ENCODE measurements around the gene ARMC12. TPM values are rescaled to one million over a fixed set of nuclear protein-coding genes. Genes with fewer than 3 reads are reported as not detected.
"Not testable (repeated sequence)": the region's sequence is repeated elsewhere in the genome, so short reads cannot be mapped to it uniquely, and the experiment has no call there.

ARMC12 gene
- 4.6 TPM for total RNA-seq

- ATAC-seq (no peak), DNase-seq (ENCODE audit: low spot score) (no peak)
These were observed at the start of gene ARMC12 for GRCh38 chr6:35736982-35737412. TSS of gene ARMC12 (plus strand) at chr6:35737032. CDS start at chr6:35737109, 77 bp downstream.

DNA sequence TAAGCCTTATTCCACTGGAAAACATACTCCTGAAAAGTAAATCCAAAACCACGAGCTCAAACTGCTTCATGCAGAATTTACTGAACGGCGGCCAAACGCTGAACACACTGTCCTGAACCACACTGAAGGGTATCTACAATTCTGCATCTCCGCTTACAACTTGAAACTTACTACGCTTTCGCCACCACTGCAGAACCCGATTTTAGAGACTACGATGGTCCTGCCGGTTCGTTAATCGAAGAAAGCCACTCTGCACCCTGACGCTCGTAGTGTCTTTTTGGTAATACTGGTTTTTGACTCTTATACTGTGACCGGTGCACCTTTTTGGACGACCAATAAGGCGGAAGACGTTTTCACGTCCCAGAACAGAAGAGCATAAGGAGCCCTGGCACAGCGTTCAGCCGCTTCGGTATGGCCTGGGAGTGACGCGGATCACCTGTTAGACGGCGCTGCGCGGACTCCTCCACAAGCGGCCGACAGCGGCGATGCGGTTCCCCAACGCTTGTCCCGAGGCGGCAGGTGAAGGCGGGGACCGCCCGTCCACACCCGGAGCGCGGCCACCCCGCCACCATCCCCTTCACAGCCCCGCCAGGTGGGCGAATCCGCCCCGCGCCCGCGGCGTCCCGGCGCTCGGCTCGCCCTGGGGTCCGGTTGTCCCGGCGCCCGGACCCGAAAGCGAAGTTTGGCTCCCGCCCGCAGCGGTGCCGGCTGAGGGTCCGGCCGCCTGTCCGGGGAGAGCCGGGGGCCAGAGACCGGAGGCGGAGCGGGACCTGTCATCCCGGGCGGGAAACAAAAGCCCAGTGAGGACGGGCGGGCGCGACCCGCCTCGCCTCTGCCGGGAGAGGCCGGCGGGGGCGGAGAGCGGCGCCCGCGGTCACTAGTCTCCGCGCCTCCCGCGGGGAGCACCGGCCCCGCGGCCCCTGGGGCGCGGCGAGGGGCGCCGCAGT lies 48.9 kb upstream of the ARMC12 start:
- ATAC-seq (peak; percentile 20), DNase-seq (ENCODE audit: low spot score) (peak; percentile 66)

DNA sequence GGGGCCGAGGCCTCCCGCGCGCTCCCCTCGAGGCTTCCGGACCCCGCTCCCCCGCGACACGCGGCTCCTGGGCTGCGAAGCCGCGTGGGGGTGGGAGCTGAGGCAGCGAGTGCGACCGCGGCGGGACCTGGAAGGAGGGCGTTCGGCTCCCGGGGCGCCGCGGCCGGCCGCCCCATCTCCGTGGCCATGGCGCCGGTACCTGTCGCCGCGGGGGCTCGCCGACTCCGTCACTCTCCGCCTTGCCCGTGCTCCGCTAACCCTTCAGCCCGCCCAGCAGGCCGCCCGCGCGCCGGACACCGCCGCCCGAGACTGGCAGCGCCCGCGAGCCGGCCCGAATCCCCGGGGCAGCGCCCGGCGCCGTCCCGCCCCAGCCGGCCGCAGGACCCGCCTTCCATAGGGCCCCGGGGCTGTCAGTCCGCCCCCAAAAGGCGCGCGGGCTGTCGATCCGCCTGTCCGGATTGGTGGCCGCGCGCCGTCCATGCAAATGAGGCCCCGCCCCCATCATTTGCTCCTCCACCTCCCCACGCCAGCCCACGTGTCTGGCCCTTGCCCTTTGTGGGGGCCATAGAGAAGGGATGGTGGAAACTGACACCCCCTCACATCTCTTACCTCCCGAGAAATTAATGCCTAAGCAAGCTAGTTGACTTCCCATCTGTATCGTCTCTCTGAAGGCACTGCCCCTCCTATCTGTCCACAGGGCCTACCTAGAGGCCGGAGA lies 48.1 kb upstream of the ARMC12 start, which contains the start of gene FKBP5:
Gene FKBP5, minus strand, starts transcription at position 311 of the 718 bp plus-strand sequence. CDS start 46,091 bp downstream, outside the sequence.
- DNase-seq (ENCODE audit: low spot score) (peak; percentile 97), ATAC-seq (peak; percentile 87)

DNA sequence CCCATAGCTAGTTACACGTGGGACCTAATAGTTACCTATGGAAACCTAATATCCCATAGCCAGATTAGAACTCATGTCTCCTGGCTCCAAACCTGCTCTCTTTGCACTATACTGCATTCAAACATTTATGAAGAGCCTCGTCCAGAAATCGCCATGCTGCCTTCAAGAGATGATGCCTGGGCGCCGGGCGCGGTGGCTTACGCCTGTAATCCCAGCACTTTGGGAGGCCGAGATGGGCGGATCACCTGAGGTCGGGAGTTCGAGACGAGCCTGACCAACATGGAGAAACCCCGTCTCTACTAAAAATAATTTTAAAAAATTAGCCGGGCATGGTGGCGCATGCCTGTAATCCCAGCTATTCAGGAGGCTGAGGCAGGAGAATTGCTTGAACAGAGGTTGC lies 46.8 kb upstream of the ARMC12 start:
- DNase-seq (ENCODE audit: low spot score); ATAC-seq: not testable (repeated sequence)

- ATAC-seq: no peak
These were observed 46.3 kb upstream of the ARMC12 start for GRCh38 chr6:35690484-35690883.

GRCh38 chr6:35691027-35691824 lies 45.6 kb upstream of the ARMC12 start:
- DNase-seq (ENCODE audit: low spot score) (peak; percentile 88), ATAC-seq (peak; percentile 59)

More at GRCh38 chr6:35690484-35690883, 46.3 kb upstream of the ARMC12 start:
- no peak for DNase-seq (ENCODE audit: low spot score)

- DNase-seq (ENCODE audit: low spot score) (no peak), ATAC-seq (no peak)
These were observed 42.4 kb upstream of the ARMC12 start for GRCh38 chr6:35694462-35694861.

DNA sequence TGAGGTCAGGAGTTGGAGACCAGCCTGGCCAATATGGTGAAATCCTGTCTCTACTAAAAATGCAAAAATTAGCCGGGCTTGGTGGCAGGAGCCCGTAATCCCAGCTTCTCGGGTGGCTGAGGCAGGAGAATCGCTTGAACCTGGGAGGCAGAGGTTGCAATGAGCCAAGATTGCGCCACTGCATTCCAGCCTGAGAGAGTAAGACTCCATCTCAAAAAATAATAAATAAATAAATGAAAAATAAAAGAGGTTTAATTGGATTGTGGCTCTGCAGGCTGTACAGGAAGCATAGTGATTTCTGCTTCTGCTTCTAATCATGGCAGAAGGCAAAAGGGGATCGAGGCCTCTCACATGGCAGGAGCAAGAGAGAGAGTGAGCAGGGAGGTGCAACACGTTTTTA lies 38.4 kb upstream of the ARMC12 start:
- not testable (repeated sequence) for DNase-seq (ENCODE audit: low spot score)
- peak; percentile 19 for ATAC-seq

GRCh38 chr6:35698858-35699257 lies 38.0 kb upstream of the ARMC12 start:
- peak; percentile 47 for ATAC-seq
- no peak for DNase-seq (ENCODE audit: low spot score)

- DNase-seq (ENCODE audit: low spot score): no peak
- ATAC-seq: no peak
These were observed 33.3 kb upstream of the ARMC12 start for GRCh38 chr6:35703554-35703953.

GRCh38 chr6:35706468-35706867 lies 30.4 kb upstream of the ARMC12 start:
- DNase-seq (ENCODE audit: low spot score) (no peak), ATAC-seq (peak; percentile 32)

DNA sequence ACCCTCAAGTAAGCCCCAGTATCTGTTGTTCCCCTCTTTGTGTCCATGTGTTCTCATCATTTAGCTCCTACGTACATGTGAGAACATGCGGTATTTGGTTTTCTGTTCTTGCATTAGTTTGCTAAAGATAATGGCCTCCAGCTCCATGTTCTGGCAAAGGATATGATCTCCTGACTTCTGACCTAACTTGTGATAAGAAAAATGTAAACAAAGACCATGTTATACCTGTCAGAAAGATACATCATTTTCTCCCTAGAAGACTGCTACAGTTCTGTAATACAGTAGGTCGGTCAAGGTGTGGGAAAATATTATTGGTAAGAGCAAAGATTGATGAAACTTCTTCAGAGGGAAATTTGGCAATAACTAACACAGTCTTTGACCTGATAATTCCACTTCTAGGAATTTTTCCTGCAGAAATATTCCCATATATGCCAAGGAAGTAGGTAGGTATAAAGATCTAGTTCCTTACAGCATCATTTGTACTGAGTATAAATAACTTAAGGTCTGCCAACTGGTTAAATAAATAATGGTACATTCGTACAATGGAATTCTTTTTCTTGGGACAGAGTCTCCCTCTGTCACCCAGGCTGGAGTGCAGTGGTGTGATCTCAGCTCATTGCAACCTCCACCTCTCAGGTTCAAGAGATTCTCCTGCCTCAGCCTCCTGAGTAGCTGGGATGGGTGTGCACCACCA lies 29.0 kb upstream of the ARMC12 start:
- ATAC-seq (no peak), DNase-seq (ENCODE audit: low spot score) (no peak)

DNA sequence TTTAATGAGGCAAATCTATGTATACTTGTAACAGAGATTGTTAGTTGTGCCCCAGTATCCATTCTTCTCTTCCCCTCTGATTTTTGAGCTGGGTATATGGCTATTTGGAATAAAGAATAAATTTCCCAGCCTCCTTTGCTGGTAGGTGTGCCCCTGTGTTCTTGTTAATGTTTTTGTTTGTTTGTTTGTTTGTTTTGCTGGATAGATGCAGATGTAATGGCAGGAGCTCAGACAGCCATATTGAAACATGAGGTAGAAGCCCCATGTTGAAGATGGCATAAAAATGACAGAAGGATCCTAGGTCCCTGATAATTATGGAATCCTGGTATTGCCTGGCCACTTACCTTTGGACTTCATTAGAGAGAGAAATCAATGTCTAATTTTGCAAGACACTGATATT lies 28.2 kb upstream of the ARMC12 start:
- DNase-seq (ENCODE audit: low spot score) (no peak), ATAC-seq (no peak)

- no peak for DNase-seq (ENCODE audit: low spot score)
- peak; percentile 58 for ATAC-seq
These were observed 26.5 kb upstream of the ARMC12 start for GRCh38 chr6:35710241-35710847.

GRCh38 chr6:35711731-35712130 lies 25.1 kb upstream of the ARMC12 start:
- DNase-seq (ENCODE audit: low spot score) (peak; percentile 46), ATAC-seq (peak; percentile 64)

GRCh38 chr6:35713006-35713767 lies 23.6 kb upstream of the ARMC12 start:
- ATAC-seq: no peak
- DNase-seq (ENCODE audit: low spot score): peak; percentile 38

- ATAC-seq (no peak), DNase-seq (ENCODE audit: low spot score) (no peak)
These were observed 20.0 kb upstream of the ARMC12 start for GRCh38 chr6:35716798-35717197.

GRCh38 chr6:35717449-35718374 lies 19.1 kb upstream of the ARMC12 start:
- ATAC-seq: no peak
- DNase-seq (ENCODE audit: low spot score): no peak
